ENCODE measurements around the gene UCMA.

UCMA gene

DNA sequence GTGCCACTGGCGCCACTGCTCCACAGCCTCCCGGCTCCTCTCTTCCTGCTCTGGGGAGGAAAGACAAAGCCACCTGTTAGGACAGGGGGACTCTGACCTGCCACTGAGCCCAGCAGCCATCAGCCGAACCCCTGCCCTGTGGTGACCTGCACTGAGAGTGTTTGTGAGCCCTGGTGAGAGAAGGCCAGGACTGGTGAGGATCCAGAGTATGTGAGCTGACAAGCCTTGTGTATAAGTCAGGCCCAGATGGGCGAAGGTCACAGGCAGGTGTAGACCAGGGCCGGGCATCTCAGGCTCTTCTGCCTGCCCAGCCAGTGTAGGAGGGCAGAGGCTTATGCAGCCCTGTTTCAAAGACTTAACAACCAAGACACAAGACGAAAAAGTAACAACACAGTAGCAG lies 12.0 kb downstream of the UCMA start:
- Histone ChIP-seq H3K27ac (ENCODE audit: insufficient read depth, low read length, poor library complexity, severe bottlenecking) (no peak overlapping the region), H3K27me3 (replicated peaks; ENCODE audit: control insufficient read depth, insufficient read depth, low read length, poor library complexity, severe bottlenecking) (no peaks in the 10 kb centered on the region), H3K4me3 (ENCODE audit: insufficient read depth, low read depth, low read length, poor library complexity, severe bottlenecking) (no peak overlapping the region), H3K36me3 (ENCODE audit: control insufficient read depth, insufficient read depth, low read length) (no peaks in the 10 kb centered on the region), H3K4me1 (ENCODE audit: control insufficient read depth, insufficient read depth, low read length, poor library complexity, severe bottlenecking) (no peaks in the 10 kb centered on the region), H3K9me3 (ENCODE audit: control insufficient read depth, low read length) (no peaks in the 10 kb centered on the region)
- DNase-seq, result no peak

DNA sequence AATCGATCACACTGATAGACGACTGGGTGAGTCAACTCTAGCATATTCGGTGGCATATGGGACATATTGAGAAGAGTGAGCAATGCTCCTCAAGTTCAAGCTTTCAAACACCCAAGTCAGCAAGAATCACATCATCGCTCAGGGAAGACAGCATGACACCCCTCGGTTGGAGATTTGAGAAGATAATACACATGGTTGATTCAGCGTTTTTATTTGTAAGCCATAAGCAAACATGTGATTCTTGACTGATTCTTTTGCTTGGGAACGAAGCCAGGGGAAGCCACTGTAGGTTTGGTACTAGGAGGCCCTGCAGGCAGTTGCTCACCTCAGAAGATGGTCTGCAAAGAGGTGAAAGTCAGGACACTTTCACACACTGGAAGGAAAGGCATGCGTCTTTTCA lies 12.6 kb downstream of the UCMA start:
- DNase-seq, result no peak
- Histone ChIP-seq H3K9me3 (ENCODE audit: control insufficient read depth, low read length) (no peaks in the 10 kb centered on the region), H3K27ac (ENCODE audit: insufficient read depth, low read length, poor library complexity, severe bottlenecking) (no peak overlapping the region), H3K36me3 (ENCODE audit: control insufficient read depth, insufficient read depth, low read length) (no peaks in the 10 kb centered on the region), H3K4me3 (ENCODE audit: insufficient read depth, low read depth, low read length, poor library complexity, severe bottlenecking) (no peak overlapping the region), H3K4me1 (ENCODE audit: control insufficient read depth, insufficient read depth, low read length, poor library complexity, severe bottlenecking) (no peaks in the 10 kb centered on the region), H3K27me3 (replicated peaks; ENCODE audit: control insufficient read depth, insufficient read depth, low read length, poor library complexity, severe bottlenecking) (no peaks in the 10 kb centered on the region)

DNA sequence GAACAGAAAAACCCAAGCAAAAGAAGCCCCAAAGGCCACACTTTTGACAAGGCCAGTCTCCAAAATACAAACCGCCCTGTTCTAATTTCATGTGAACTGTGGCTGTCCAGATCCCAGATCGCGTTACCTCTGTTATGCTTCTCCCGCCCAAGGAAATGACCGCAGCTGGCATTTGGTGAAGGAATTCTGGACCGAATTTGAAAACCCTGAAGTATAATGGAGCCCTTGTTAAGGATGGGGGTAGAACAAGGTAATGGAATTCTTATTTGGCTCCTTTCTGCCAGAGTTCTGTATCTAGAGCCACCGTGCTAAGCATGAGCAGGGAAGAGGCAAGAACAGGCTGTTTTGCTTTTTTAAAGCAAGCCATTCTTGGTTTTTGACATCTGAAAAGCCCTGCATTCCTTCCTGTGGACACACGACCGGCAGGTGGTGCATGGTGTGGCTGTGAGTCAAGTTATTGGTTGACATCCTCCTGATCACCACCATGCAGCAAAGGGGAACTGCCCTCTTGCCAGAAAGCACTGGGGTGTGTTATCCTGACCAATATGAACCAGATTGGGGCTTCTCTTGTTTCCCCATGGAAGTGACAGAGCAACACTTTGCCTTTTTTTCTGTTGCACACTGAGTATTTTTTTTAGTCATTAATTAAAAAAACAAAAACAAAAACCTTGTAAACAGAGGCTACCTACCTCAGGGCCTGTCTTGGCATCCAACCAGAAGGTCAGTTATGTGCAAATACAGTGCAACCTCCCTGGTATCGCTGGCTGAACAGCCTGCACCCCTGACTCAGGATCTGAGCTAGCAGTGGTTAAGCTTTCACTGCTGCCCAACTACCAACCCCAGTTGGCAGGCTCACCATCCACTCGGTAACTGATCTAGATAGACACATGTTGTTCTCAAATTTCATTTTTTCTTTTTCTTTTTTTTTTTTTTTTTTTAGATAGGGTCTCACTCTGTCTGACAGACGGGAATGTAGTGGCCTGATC lies 14.2 kb downstream of the UCMA start:
- Histone ChIP-seq H3K27me3 (replicated peaks; ENCODE audit: control insufficient read depth, insufficient read depth, low read length, poor library complexity, severe bottlenecking) (no peaks in the 10 kb centered on the region), H3K27ac (ENCODE audit: insufficient read depth, low read length, poor library complexity, severe bottlenecking) (no peak overlapping the region)
- no peak for DNase-seq

DNA sequence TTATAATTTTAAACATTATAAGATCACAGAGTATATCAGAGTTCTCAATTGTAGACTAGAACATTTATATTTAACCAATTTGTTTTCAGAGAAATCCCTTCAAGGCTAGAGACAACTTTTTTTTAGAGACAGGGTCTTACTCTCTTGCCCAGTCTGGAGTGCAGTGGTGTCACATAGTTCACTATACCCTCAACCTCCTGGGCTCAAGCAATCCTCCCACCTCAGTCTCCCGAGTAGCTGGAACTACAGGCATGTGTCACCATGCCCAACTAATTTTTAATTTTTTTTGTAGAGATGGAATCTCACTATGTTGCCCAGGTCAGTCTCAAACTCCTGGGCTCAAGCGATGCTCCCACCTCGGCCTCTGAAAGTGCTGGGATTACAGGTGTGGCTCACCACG lies 15.3 kb downstream of the UCMA start:
- DNase-seq, result no peak
- Histone ChIP-seq H3K4me1 (ENCODE audit: control insufficient read depth, insufficient read depth, low read length, poor library complexity, severe bottlenecking) (no peaks in the 10 kb centered on the region), H3K36me3 (ENCODE audit: control insufficient read depth, insufficient read depth, low read length) (no peaks in the 10 kb centered on the region), H3K4me3 (ENCODE audit: insufficient read depth, low read depth, low read length, poor library complexity, severe bottlenecking) (no peak overlapping the region), H3K27me3 (replicated peaks; ENCODE audit: control insufficient read depth, insufficient read depth, low read length, poor library complexity, severe bottlenecking) (no peaks in the 10 kb centered on the region), H3K9me3 (ENCODE audit: control insufficient read depth, low read length) (no peaks in the 10 kb centered on the region), H3K27ac (ENCODE audit: insufficient read depth, low read length, poor library complexity, severe bottlenecking) (no peak overlapping the region)

More for the DNA sequence above, 14.2 kb downstream of the UCMA start:
- no peaks in the 10 kb centered on the region for H3K36me3 ChIP-seq (ENCODE audit: control insufficient read depth, insufficient read depth, low read length)
- no peaks in the 10 kb centered on the region for H3K9me3 ChIP-seq (ENCODE audit: control insufficient read depth, low read length)
- no peaks in the 10 kb centered on the region for H3K4me1 ChIP-seq (ENCODE audit: control insufficient read depth, insufficient read depth, low read length, poor library complexity, severe bottlenecking)
- no peak overlapping the region for H3K4me3 ChIP-seq (ENCODE audit: insufficient read depth, low read depth, low read length, poor library complexity, severe bottlenecking)

DNA sequence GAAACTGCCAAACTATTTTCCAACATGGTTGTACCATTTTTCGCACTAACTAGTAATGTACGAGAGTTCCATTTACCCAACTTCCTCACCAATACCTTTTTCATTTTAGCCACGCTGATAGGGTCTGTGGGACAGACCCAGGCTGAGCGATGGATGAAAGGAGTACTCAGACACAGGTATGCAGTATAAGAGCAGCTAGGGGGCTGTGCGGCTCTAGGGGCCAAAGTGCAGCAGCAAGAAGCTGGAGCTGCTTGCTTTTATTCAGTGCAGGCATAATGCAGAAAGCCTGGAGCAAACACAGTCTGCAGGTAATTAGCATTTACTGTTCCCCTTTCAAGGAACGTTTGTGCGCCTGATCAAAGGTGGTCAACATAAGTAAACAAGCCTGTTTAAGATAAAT lies 21.0 kb downstream of the UCMA start:
- no peak overlapping the region for H3K27ac ChIP-seq (ENCODE audit: insufficient read depth, low read length, poor library complexity, severe bottlenecking)
- no peaks in the 10 kb centered on the region for H3K9me3 ChIP-seq (ENCODE audit: control insufficient read depth, low read length)
- no peak for DNase-seq
- H3K27me3 ChIP-seq (replicated peaks; ENCODE audit: control insufficient read depth, insufficient read depth, low read length, poor library complexity, severe bottlenecking), result no peaks in the 10 kb centered on the region
- no peaks in the 10 kb centered on the region for H3K4me1 ChIP-seq (ENCODE audit: control insufficient read depth, insufficient read depth, low read length, poor library complexity, severe bottlenecking)
- no peaks in the 10 kb centered on the region for H3K36me3 ChIP-seq (ENCODE audit: control insufficient read depth, insufficient read depth, low read length)
- H3K4me3 ChIP-seq (ENCODE audit: insufficient read depth, low read depth, low read length, poor library complexity, severe bottlenecking), result no peak overlapping the region

DNA sequence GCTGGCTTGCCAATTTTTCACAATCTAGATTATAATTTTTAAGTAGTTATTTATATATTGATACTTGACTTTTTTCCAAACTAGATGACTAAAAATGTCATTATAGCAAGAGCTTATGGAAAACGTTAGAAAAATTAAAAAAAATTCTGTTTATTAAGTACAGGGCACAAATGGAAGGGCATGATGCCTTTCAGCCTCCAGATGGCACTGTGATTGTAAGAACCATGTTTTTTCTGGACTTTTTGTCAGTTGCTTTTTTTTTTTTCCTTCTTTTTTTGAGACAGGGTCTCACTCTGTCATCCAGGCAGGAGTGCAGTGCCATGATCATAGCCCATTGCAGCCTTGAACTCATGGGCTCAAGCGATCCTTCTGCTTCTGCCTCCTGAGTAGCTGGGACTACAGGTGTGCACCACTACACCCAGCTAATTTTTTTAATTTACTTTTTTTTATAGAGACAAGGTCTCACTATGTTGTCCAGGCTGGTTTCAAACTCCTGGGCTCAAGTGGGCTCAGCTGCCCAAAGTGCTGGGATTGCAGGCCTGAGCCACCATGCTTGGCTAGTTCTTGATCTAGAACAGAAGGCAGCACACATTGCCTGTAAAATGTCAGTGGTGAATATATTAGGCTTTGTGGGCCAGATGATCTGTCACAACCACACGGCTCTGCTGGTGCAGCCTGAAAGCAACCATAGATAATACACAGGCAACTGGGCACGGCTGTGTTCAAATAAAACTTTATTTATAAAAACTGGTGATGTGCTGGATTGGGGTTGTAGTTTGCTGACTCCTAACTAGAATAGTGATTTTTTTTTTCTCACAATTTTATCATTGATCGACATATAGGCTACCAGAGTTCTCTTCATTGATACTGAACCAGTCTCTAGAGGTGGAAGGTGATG lies 27.4 kb downstream of the UCMA start:
- Histone ChIP-seq H3K27ac (ENCODE audit: insufficient read depth, low read length, poor library complexity, severe bottlenecking) (no peak overlapping the region), H3K27me3 (replicated peaks; ENCODE audit: control insufficient read depth, insufficient read depth, low read length, poor library complexity, severe bottlenecking) (no peaks in the 10 kb centered on the region), H3K4me3 (ENCODE audit: insufficient read depth, low read depth, low read length, poor library complexity, severe bottlenecking) (no peak overlapping the region), H3K9me3 (ENCODE audit: control insufficient read depth, low read length) (no peaks in the 10 kb centered on the region), H3K4me1 (ENCODE audit: control insufficient read depth, insufficient read depth, low read length, poor library complexity, severe bottlenecking) (no peaks in the 10 kb centered on the region), H3K36me3 (ENCODE audit: control insufficient read depth, insufficient read depth, low read length) (no peaks in the 10 kb centered on the region)
- no peak for DNase-seq

DNA sequence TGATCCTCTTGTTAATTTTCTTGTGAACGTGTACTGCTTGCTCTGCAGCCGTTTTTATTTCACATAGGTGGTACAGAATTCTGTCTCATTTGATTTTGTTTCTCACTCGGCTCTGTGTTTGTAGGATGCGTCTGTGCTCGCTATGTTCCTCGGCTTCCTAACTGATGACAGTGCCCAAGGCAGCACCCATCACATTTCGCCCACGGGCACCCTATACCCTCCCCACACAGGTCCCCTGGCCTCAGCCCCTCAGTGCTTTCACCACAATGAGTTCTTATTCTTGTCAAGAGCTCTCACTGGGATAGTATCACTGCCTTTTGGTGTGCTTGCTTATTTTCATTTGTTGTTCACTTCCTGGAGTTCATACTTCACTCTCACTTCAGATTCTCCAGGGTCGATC lies 28.1 kb downstream of the UCMA start:
- no peak overlapping the region for H3K27ac ChIP-seq (ENCODE audit: insufficient read depth, low read length, poor library complexity, severe bottlenecking)
- no peaks in the 10 kb centered on the region for H3K27me3 ChIP-seq (replicated peaks; ENCODE audit: control insufficient read depth, insufficient read depth, low read length, poor library complexity, severe bottlenecking)
- H3K4me3 ChIP-seq (ENCODE audit: insufficient read depth, low read depth, low read length, poor library complexity, severe bottlenecking), result no peak overlapping the region
- H3K4me1 ChIP-seq (ENCODE audit: control insufficient read depth, insufficient read depth, low read length, poor library complexity, severe bottlenecking), result no peaks in the 10 kb centered on the region
- no peak for DNase-seq
- H3K36me3 ChIP-seq (ENCODE audit: control insufficient read depth, insufficient read depth, low read length), result no peaks in the 10 kb centered on the region
- H3K9me3 ChIP-seq (ENCODE audit: control insufficient read depth, low read length), result no peaks in the 10 kb centered on the region

DNA sequence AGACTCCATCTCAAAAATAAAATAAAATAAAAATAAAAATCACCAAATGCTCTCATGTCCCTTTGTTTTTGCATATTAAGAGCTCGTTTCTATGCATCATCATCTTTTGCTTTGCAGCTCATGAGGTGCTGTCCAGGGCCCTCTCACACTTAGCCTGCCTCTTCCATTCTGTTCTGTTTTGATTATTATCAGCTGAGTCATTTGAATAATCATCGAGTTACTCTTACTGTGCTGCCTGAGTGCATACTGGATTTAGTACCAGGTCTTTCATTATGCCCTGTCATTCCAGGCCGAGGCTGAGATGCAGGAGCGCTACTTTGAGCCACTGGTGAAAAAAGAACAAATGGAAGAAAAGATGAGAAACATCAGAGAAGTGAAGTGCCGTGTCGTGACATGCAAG lies 33.0 kb downstream of the UCMA start:
- no peaks in the 10 kb centered on the region for H3K9me3 ChIP-seq (ENCODE audit: control insufficient read depth, low read length)
- no peak for DNase-seq
- H3K27me3 ChIP-seq (replicated peaks; ENCODE audit: control insufficient read depth, insufficient read depth, low read length, poor library complexity, severe bottlenecking), result no peaks in the 10 kb centered on the region

DNA sequence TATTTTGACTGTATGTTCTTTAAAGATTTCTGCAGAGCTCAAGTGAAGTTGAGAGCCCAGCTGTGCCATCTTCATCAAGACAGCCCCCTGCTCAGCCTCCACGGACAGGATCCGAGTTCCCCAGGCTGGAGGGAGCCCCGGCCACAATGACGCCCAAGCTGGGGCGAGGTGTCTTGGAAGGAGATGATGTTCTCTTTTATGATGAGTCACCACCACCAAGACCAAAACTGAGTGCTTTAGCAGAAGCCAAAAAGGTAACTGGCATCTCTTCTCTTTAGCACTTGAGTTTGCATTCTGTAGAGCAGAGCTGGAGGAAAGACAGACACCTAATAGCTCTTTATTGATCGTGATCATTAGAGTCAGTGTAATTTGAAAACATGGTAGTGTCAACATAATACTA lies 39.2 kb downstream of the UCMA start:
- H3K27me3 ChIP-seq (replicated peaks; ENCODE audit: control insufficient read depth, insufficient read depth, low read length, poor library complexity, severe bottlenecking), result no peaks in the 10 kb centered on the region
- H3K4me3 ChIP-seq (ENCODE audit: insufficient read depth, low read depth, low read length, poor library complexity, severe bottlenecking), result no peak overlapping the region
- no peaks in the 10 kb centered on the region for H3K36me3 ChIP-seq (ENCODE audit: control insufficient read depth, insufficient read depth, low read length)
- no peak overlapping the region for H3K27ac ChIP-seq (ENCODE audit: insufficient read depth, low read length, poor library complexity, severe bottlenecking)
- H3K4me1 ChIP-seq (ENCODE audit: control insufficient read depth, insufficient read depth, low read length, poor library complexity, severe bottlenecking), result no peaks in the 10 kb centered on the region
- no peaks in the 10 kb centered on the region for H3K9me3 ChIP-seq (ENCODE audit: control insufficient read depth, low read length)
- no peak for DNase-seq

More for the DNA sequence above, 33.0 kb downstream of the UCMA start:
- Histone ChIP-seq H3K4me1 (ENCODE audit: control insufficient read depth, insufficient read depth, low read length, poor library complexity, severe bottlenecking) (no peaks in the 10 kb centered on the region), H3K27ac (ENCODE audit: insufficient read depth, low read length, poor library complexity, severe bottlenecking) (no peak overlapping the region), H3K4me3 (ENCODE audit: insufficient read depth, low read depth, low read length, poor library complexity, severe bottlenecking) (no peak overlapping the region), H3K36me3 (ENCODE audit: control insufficient read depth, insufficient read depth, low read length) (no peaks in the 10 kb centered on the region)

DNA sequence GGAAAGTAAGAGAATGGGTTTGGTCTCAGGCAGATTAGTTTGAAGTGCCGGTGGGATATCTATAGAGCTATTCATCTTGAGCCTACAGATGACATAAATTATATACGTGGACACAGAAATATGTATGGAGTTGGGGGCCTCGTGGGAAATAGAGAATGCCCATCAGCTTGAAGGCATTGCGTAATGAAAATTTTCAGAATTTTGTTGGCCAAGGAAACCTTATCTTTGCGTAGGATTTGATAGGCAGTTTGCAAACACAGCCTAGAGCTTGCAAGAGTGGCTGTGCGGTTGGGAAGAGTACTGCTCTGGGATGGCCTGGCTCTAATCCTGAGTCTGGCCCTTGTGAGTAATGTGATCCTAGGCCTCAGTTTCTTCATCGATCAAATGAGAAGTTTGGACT lies 40.5 kb downstream of the UCMA start:
- Histone ChIP-seq H3K9me3 (ENCODE audit: control insufficient read depth, low read length) (no peaks in the 10 kb centered on the region), H3K4me1 (ENCODE audit: control insufficient read depth, insufficient read depth, low read length, poor library complexity, severe bottlenecking) (no peaks in the 10 kb centered on the region), H3K4me3 (ENCODE audit: insufficient read depth, low read depth, low read length, poor library complexity, severe bottlenecking) (no peak overlapping the region), H3K27ac (ENCODE audit: insufficient read depth, low read length, poor library complexity, severe bottlenecking) (no peak overlapping the region), H3K27me3 (replicated peaks; ENCODE audit: control insufficient read depth, insufficient read depth, low read length, poor library complexity, severe bottlenecking) (no peaks in the 10 kb centered on the region), H3K36me3 (ENCODE audit: control insufficient read depth, insufficient read depth, low read length) (no peaks in the 10 kb centered on the region)
- DNase-seq, result no peak
